HFF-Myc (cell line): ENCODE results near the gene NRG2.

Experiments
- DNase-seq: peaks from one replicate; pipeline ENCODE4 v3.0.0-alpha.2; 2011; ENCODE audit warnings: low read depth; ENCODE audit errors: extremely low read depth
- H3K4me3 ChIP-seq: replicated peaks from 2 replicates; pipeline ENCODE4 v1.5.1; 2011; ENCODE audit warnings: low read depth, mild to moderate bottlenecking, control low read depth, low read length
- CTCF ChIP-seq: IDR thresholded peaks from 2 replicates; pipeline ENCODE4 v1.5.1; 2012; ENCODE audit warnings: mild to moderate bottlenecking, low read depth, low read length, control low read depth; ENCODE audit errors: missing control alignments

The NRG2 gene

GRCh38 chr5:139980765-139981164, 62.3 kb downstream of the NRG2 start:
- no peak for DNase-seq
- no peak for TF ChIP-seq CTCF
- no peak overlapping the region for H3K4me3 ChIP-seq

- TF ChIP-seq CTCF = no peak
Observed at GRCh38 chr5:139979943-139980342, 63.2 kb downstream of the NRG2 start.

GRCh38 chr5:139979518-139979917, 63.6 kb downstream of the NRG2 start:
- no peak for DNase-seq
- no peak for TF ChIP-seq CTCF
- H3K4me3 ChIP-seq = no peak overlapping the region

More at GRCh38 chr5:139979943-139980342, 63.2 kb downstream of the NRG2 start:
- H3K4me3 ChIP-seq = no peak overlapping the region
- DNase-seq = no peak

- DNase-seq = no peak
- TF ChIP-seq CTCF = no peak
- H3K4me3 ChIP-seq = no peak overlapping the region
Observed at GRCh38 chr5:139976703-139977102, 66.4 kb downstream of the NRG2 start.

- no peak for TF ChIP-seq CTCF
- no peak for DNase-seq
- no peak overlapping the region for H3K4me3 ChIP-seq
Observed at GRCh38 chr5:139975942-139976341, 67.2 kb downstream of the NRG2 start.

- no peak for DNase-seq
- H3K4me3 ChIP-seq = no peak overlapping the region
- no peak for TF ChIP-seq CTCF
Observed at GRCh38 chr5:139975306-139975705, 67.8 kb downstream of the NRG2 start.

- DNase-seq = no peak
- no peak for TF ChIP-seq CTCF
Observed at GRCh38 chr5:139974661-139975060, 68.4 kb downstream of the NRG2 start.

More at GRCh38 chr5:139974661-139975060, 68.4 kb downstream of the NRG2 start:
- H3K4me3 ChIP-seq = no peak overlapping the region
